EL (cell line): ENCODE measurements around the gene ABHD16B.

Experiments used
- DNase-seq: peaks from one replicate; pipeline ENCODE4 v3.0.0-alpha.2; 2016

The ABHD16B gene

GRCh38 chr20:63897978-63898561 is 36.8 kb downstream of the ABHD16B start:
- DNase-seq, result no peak

- DNase-seq, result no peak
Measured at GRCh38 chr20:63898882-63899558, 37.7 kb downstream of the ABHD16B start.

GRCh38 chr20:63900413-63900812 is 39.1 kb downstream of the ABHD16B start:
- DNase-seq, result no peak

- DNase-seq, result no peak
Measured at GRCh38 chr20:63903796-63904561, 42.7 kb downstream of the ABHD16B start.

- no peak for DNase-seq
Measured at GRCh38 chr20:63908008-63908682, 46.8 kb downstream of the ABHD16B start.

GRCh38 chr20:63911176-63911575 is 49.9 kb downstream of the ABHD16B start:
- DNase-seq, result no peak
